ENCODE results near the gene FKBP8.

GRCh38 chr19:18541258-18541991, 1.9 kb downstream of the FKBP8 start:
- TF ChIP-seq CTCF (conservative IDR thresholded peaks at IDR 0.05; ENCODE audit: low read depth, low read length) (no peak), EZH2 (IDR thresholded peaks at IDR 0.05; ENCODE audit: low read length, unreplicated experiment) (no peak), EZH2phosphoT487 (IDR thresholded peaks at IDR 0.05; ENCODE audit: borderline replicate concordance, low read length) (no peak)

Measured in PC-3 (cell line).